Spleen (tissue), 7 donors: ENCODE measurements around the gene ABHD17C.

Experiments used
- CTCF ChIP-seq, 11 experiments: fragments of 200-600 bp in 7 of 11; fragments of 450-650 bp in 4 of 11; sonication (generic) in 4 of 11; IDR thresholded peaks in 8 of 11; conservative IDR thresholded peaks in 3 of 11; 1 replicate in 7 of 11; 2 replicates in 4 of 11; pipeline versions ENCODE4 v1.4.0 to v1.8.0; 2016 to 2021; ENCODE audit warnings: antibody characterized with exemption in 11 of 11, inconsistent platforms in 4 of 11, mild to moderate bottlenecking in 1 of 11
- POLR2A ChIP-seq, 3 donors: fragments of 450-650 bp; IDR thresholded peaks; one replicate each; pipeline ENCODE4 v1.5.1; 2017; ENCODE audit warnings: antibody characterized with exemption in 3 of 3, mild to moderate bottlenecking in 1 of 3
- POLR2AphosphoS5 ChIP-seq, 3 donors: sonication (generic); formaldehyde crosslinking; IDR thresholded peaks; one replicate each; pipeline ENCODE4 v1.5.1; 2017; ENCODE audit warnings: antibody characterized with exemption in 3 of 3
- donor health status: DM: no; HTN: no; CAD: no; lungs with moderate emphysema.
- donor health status: DM: no; HTN: no; CAD: no.
- donor health status: DM: no; HTN: no; CAD: no.

GRCh38 chr15:80659375-80659774, 35.7 kb upstream of the ABHD17C start:
- no peak for TF ChIP-seq CTCF (IDR thresholded peaks at IDR 0.05 in 8 of 11, conservative IDR thresholded peaks at IDR 0.05 in 3 of 11)
- no peak for TF ChIP-seq POLR2A (IDR thresholded peaks at IDR 0.05)
- no peak for TF ChIP-seq POLR2AphosphoS5 (IDR thresholded peaks at IDR 0.05)
